Muscle of back (tissue), 11 donors: ENCODE measurements around the gene SPSB3. TPM values are rescaled to one million over a fixed set of nuclear protein-coding genes. Genes with fewer than 3 reads are reported as not detected.
"Not testable (repeated sequence)": the region's sequence is repeated elsewhere in the genome, so short reads cannot be mapped to it uniquely, and the experiment has no call there.

Experiments used
- DNase-seq, 3 donors: peaks; one replicate each; pipeline versions ENCODE4 v3.0.0 to v3.0.0-alpha.2; 2013
- polyA plus RNA-seq, 10 donors: library from polyadenylated mRNA; unstranded; fragments of 120-200 nt; gene quantifications; one replicate each; pipeline ENCODE4 v1.2.1, GENCODE V29; 2013; ENCODE audit not compliant: insufficient read length in 10 of 10

The SPSB3 gene
- polyA plus RNA-seq, 10 donors: 15.3 to 24.8 (median 22.5) TPM

DNA sequence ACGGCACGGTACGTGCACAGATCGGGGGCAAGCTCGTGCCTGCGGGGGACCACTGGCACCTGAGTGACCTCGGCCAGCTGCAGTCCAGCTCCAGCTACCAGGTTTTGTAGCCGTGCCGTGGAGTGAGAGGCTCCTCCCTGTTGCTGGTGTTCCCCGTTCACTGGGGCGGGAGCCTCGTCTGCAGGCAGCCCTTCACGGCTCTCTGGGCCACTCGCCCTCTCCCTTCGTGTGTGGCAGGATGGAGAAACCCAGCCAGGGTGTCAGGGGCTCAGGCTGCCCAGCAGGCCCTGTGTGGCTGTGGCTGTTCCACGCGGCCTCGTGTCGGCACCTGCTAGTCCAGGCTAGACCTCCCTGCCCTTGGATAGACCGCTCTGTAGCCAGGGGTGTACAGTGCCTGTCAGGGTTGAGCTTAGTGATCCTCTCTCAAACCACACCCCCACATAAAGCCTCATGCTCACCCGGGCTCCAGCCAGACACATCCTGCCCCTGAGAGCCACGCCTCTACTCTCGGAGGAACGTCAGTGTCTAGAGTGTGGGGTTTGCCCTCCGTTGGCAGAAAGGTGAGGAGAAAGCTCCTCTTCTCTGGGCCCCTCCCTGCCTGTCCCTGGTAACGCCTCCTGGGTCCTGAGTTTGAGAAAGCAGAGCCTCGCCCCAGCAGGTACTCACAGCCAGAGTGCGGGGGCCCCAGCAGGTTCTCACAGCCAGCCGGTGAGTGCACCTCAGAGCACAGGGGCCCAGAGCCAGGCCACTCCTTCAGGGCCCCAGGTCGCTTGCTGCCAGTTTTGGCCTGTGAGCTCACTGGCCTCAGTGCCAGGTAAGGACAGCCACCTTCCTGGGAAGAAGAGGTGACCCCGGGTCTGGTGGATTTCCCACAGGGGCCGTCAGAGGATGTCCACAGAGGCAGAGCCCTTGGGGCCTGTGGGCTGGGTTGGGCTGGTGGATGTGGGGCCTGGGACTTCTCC is 38.7 kb downstream of the SPSB3 start:
- DNase-seq: no peak

- no peak for DNase-seq
Measured at GRCh38 chr16:1741553-1742165, 40.7 kb downstream of the SPSB3 start.

DNA sequence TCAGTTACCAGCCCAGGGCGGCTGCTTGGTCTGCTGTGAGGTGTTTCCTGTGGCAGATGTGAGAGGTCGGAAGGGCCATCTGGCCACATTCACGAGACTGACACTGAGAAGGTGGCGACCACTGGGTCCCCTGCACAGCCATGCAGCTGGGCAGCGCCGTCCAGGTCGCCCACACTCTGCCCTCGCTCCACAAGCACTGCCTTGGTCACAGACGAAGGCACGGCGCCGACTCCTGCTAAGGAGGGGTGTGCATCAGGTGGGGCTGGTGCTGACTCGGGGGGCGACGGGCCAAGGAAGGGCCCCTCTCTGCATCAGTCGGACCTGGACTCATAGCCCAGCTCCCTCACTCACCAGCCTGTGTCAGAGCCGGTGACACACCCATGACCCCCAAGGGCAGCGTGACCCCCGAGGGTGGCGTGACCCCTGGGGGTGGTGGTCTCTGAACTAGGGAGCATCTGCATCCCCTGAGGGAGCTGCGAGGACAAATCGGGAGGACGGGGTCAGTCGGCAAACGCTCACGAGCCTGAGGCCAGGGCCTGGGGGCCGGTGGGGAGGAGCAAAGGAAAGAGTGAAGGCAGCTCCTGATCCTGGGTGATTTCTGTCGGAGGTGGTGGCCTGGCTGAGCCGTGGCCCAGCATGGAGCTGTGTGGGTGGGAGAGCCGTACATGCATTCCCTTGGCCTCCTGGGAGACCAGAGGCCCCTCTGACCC is 41.4 kb downstream of the SPSB3 start:
- DNase-seq: no peak

DNA sequence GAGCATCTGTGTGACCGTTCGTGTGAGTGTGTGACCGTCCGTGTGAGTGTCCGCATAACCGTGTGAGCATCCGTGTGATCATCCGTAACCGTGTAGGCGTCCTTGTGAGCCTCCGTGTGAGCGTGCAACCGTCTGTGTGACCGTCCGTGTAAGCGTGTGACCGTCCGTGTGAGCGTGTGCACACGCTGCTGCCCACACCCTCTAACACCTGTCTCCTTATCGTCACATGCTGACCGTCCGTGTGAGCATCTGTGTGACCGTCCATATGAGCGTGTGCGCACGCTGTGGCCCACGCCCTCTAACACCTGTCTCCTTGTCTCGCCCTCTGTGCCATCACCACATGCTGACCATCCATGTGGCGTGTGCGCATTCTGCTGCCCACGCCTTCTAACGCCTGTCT is 42.1 kb downstream of the SPSB3 start:
- DNase-seq: no peak

- DNase-seq: no peak
Measured at GRCh38 chr16:1734816-1735215, 47.6 kb downstream of the SPSB3 start.

- no peak for DNase-seq
Measured at GRCh38 chr16:1734123-1734522, 48.2 kb downstream of the SPSB3 start.

DNA sequence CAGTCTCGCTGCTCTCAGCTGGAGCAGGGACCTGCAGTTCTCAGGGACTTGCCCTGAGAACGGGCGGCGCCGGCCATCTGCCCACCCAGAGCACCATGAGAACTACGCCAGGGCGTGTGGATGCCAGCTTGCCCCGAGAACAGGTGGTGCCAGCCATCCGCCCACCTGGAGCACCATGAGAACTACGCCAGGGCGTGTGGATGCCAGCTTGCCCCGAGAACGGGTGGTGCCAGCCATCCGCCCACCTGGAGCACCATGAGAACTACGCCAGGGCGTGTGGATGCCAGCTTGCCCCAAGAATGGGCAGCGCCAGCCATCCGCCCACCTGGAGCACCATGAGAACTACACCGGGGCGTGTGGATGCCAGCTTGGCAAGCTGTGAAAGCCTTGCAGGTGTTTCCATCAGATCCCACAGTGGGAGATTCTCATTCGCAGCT is 49.8 kb downstream of the SPSB3 start:
- DNase-seq: not testable (repeated sequence)

DNA sequence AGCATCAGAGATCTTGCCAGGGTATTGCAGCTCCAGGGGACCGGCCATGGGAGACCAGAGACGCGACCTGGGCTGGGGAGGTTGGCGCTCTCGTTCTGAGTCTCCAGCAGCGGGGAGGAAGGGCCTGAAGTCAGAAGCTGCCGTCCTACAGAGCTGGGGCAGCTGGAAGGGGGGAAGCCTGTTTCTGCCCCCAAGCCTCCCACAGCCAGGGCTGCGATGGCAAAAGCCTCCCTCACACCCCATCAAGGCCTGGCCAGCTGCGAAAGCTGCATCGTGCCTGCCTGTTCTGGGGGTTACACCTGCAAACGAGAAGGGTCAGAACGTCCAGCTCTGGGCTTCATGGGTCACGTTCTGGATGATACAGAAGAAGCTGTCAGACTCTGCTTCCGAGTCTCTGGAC is 50.3 kb downstream of the SPSB3 start:
- no peak for DNase-seq

DNA sequence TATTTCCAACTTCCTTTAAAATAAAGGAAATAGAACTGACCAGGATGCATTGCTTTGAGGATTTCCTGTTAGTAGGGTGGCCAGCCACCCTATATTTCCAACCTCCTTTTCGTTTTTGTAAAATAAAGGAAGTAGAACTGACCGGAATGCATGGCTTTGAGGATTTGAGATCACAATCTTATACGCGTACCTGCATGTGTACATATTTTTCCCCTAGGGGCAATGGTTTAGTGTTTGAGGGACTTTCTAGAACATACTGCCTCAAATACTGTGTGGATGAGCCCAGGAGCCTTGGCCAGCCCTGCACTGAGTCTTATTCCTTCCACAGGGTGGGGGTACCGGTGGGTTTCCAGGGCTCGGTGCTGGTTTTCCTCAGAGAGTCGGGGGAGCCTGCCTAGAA is 50.8 kb downstream of the SPSB3 start:
- no peak for DNase-seq

DNA sequence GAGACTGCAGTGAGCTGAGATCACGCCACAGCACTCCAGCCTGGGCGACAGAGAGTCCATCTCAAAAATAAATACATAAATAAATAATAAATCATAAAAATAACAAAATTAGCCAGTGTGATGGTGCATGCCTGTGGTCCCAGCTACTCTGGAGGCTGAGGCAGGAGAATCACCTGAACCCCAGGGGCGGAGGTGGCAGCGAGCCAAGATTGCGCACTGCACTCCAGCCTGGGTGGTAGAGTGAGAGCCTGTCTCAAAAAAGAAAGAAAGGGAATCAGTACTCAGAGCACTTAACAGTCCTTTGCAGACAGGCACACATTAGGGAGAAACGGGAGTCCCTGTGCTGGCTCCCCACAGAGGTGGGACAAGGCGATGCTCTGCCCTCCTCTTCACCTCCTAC is 51.3 kb downstream of the SPSB3 start:
- DNase-seq: no peak

DNA sequence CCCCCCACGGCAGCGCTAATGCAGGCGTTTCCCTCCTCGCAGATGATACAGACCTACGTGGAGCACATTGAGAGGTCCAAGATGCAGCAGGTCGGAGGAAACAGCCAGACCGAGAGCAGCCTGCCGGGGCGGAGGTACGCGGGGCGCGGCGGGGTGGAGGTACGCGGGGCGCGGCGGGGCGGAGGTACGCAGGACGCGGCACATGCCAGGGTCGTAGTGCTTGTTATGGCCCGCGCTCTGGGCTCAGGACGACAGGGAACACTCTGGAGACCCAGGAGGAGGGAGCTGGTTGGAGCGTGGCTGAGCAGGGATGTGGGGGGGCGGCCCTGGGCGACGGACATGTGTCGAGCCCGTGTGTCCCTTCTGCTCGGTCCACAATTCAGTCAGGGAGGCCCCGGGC is 52.9 kb downstream of the SPSB3 start:
- no peak for DNase-seq

DNA sequence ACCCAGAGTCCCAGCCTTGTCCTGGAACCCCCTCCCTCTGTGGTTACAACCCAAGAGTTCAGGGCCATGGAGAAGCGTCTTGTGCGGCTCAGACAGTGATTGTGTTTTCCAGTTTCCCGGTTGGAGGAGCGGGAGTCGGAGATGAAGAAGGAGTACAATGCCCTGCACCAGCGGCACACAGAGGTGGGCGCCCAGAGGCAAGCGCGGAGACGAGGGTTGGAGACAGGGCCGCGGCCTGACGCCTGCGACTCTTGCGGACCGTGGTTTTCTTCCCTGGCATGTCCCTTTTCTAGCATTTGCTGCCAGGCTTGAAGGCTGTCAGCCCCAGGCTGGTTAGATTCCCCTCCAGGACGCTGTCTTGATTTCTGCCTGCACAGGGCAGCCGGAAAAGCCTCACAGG is 53.3 kb downstream of the SPSB3 start:
- no peak for DNase-seq

- no peak for DNase-seq
Measured at GRCh38 chr16:1727651-1728624, 54.4 kb downstream of the SPSB3 start.

Other genes with a start within 250 kb of the SPSB3 start
- 10 to 100 TPM; 10.3 to 21.1 (median 15.1) TPM for gene TMEM204, start 248.9 kb downstream of the SPSB3 start, polyA plus RNA-seq
- gene IFT140, start 170.5 kb downstream of the SPSB3 start, polyA plus RNA-seq: 10 to 100 TPM in 7 of 10 donors, 1 to 10 TPM in 3; 9.6 to 15.8 (median 10.7) TPM
- gene CRAMP1, start 170.2 kb downstream of the SPSB3 start, polyA plus RNA-seq: 10 to 100 TPM; 10.5 to 20.8 (median 14.9) TPM
- 10 to 100 TPM; 31.0 to 53.6 (median 40.0) TPM for gene JPT2, start 104.3 kb downstream of the SPSB3 start, polyA plus RNA-seq
- 10 to 100 TPM; 26.7 to 62.9 (median 42.3) TPM for gene MAPK8IP3, start 76.4 kb downstream of the SPSB3 start, polyA plus RNA-seq
- 10 to 100 TPM; 11.2 to 33.1 (median 17.3) TPM for gene NME3, start 11.0 kb downstream of the SPSB3 start, polyA plus RNA-seq
- 1 to 10 TPM; 3.5 to 8.5 (median 5.5) TPM for gene EME2, start 9.8 kb downstream of the SPSB3 start, polyA plus RNA-seq
- 10 to 100 TPM; 31.4 to 56.5 (median 38.5) TPM for gene MRPS34, start 9.4 kb downstream of the SPSB3 start, polyA plus RNA-seq
- gene NUBP2, start 389 bp upstream of the SPSB3 start, polyA plus RNA-seq: 10 to 100 TPM; 28.6 to 49.6 (median 35.7) TPM
- under 1 TPM in 9 of 10 donors, not detected in 1; 0.21 to 0.49 (median 0.26) TPM for gene IGFALS, start 11.1 kb upstream of the SPSB3 start, polyA plus RNA-seq
- gene HAGH, start 44.3 kb upstream of the SPSB3 start, polyA plus RNA-seq: 10 to 100 TPM; 28.9 to 45.3 (median 35.9) TPM
- 10 to 100 TPM; 14.5 to 25.5 (median 18.7) TPM for gene FAHD1, start 44.6 kb upstream of the SPSB3 start, polyA plus RNA-seq
- gene MEIOB, start 89.6 kb upstream of the SPSB3 start, polyA plus RNA-seq: 1 to 10 TPM in 1 of 10 donors, under 1 TPM in 8, not detected in 1; 0.08 to 2.4 (median 0.50) TPM
- gene HS3ST6, start 135.8 kb upstream of the SPSB3 start, polyA plus RNA-seq: 1 to 10 TPM in 2 of 10 donors, not detected in 8; 1.6 to 4.3 TPM
- gene MSRB1, start 160.6 kb upstream of the SPSB3 start, polyA plus RNA-seq: 10 to 100 TPM; 17.6 to 40.8 (median 27.6) TPM
- 10 to 100 TPM in 9 of 10 donors, 1 to 10 TPM in 1; 9.1 to 73.5 (median 46.2) TPM for gene RPL3L, start 172.1 kb upstream of the SPSB3 start, polyA plus RNA-seq
- gene NDUFB10, start 177.0 kb upstream of the SPSB3 start, polyA plus RNA-seq: 100 to 1,000 TPM; 111 to 148 (median 127) TPM
- 1,000 to 10,000 TPM; 2,391 to 3,374 (median 3,214) TPM for gene RPS2, start 182.3 kb upstream of the SPSB3 start, polyA plus RNA-seq
- not detected for gene RNF151, start 184.3 kb upstream of the SPSB3 start, polyA plus RNA-seq
- gene TBL3, start 189.5 kb upstream of the SPSB3 start, polyA plus RNA-seq: 10 to 100 TPM; 18.7 to 35.0 (median 27.8) TPM
- 1 to 10 TPM in 4 of 10 donors, under 1 TPM in 6; 0.18 to 1.5 (median 0.77) TPM for gene NOXO1, start 198.9 kb upstream of the SPSB3 start, polyA plus RNA-seq
- gene GFER, start 201.6 kb upstream of the SPSB3 start, polyA plus RNA-seq: 10 to 100 TPM; 12.4 to 18.7 (median 15.5) TPM
- 1 to 10 TPM in 5 of 10 donors, under 1 TPM in 5; 0.46 to 2.1 (median 0.98) TPM for gene SYNGR3, start 207.4 kb upstream of the SPSB3 start, polyA plus RNA-seq
- 10 to 100 TPM; 13.7 to 25.1 (median 18.8) TPM for gene ZNF598, start 227.2 kb upstream of the SPSB3 start, polyA plus RNA-seq
- gene NPW, start 237.2 kb upstream of the SPSB3 start, polyA plus RNA-seq: 1 to 10 TPM in 6 of 10 donors, under 1 TPM in 4; 0.59 to 4.1 (median 1.3) TPM
- gene NHERF2, start 244.3 kb upstream of the SPSB3 start, polyA plus RNA-seq: 10 to 100 TPM; 28.3 to 62.6 (median 36.9) TPM